Measurements from ENCODE around the gene TBC1D20.

GRCh38 chr20:417801-418342 lies 44.5 kb downstream of the TBC1D20 start:
- TF ChIP-seq POLR2A (IDR thresholded peaks at IDR 0.05), result no peak
- no peak for TF ChIP-seq CTCF (IDR thresholded peaks at IDR 0.05)
- no peak for TF ChIP-seq POLR2AphosphoS5 (IDR thresholded peaks at IDR 0.05)

Data from prostate gland (tissue), 2 donors.